ENCODE measurements around the gene PDE6H.
A peak's percentile ranks its signal among the peaks of the same experiment; 100 is the strongest.

PDE6H gene

DNA sequence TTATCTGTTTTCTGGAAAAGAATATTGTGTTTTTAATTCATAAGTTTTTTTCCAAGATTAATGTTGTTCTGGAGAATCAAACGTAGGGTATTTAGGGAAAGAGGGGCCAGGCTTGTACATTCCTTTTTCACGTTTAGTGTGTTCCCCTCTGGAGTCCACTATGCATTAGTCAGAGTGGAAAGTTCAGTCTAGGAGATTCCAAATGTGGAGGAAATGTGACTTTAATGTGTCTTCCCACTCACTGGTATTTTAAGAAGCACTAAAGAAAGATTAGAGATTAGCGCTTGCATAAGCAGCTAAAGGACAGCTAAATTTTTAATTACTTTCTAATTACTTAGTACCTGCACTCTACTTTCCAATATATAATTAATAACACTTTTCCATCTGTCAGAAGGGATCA lies 4.4 kb upstream of the PDE6H start:
- Histone ChIP-seq H4K91ac (ENCODE audit: low read depth, low read length) (no peak overlapping the region), H2AFZ (ENCODE audit: insufficient read depth, low read length, poor library complexity) (no peak overlapping the region), H2BK12ac (ENCODE audit: low read length) (no peak overlapping the region), H3K9ac (ENCODE audit: low read length) (no peak overlapping the region), H3K27ac (ENCODE audit: low read depth, low read length) (no peak overlapping the region), H2AK5ac (ENCODE audit: low read length) (no peak overlapping the region), H2BK5ac (ENCODE audit: low read depth, low read length, poor library complexity) (no peak overlapping the region), H3K23ac (ENCODE audit: low read length) (no peak overlapping the region), H3K4me2 (ENCODE audit: low read length) (no peak overlapping the region), H3K4me3 (ENCODE audit: low read depth, low read length) (no peak overlapping the region), H3K79me2 (ENCODE audit: control insufficient read depth, insufficient read depth, low read length, poor library complexity) (no peaks in the 10 kb centered on the region), H4K8ac (ENCODE audit: low read depth, low read length) (no peak overlapping the region), H4K12ac (ENCODE audit: low read depth, low read length) (no peak overlapping the region), H3K4me1 (ENCODE audit: control insufficient read depth in 1 of 2, insufficient read depth in 2 of 2, low read length in 2 of 2) (no peaks in the 10 kb centered on the region), H2BK120ac (ENCODE audit: insufficient read depth, low read length, poor library complexity) (no peak overlapping the region), H3K9me3 (ENCODE audit: insufficient read depth, low read depth, low read length) (no peaks in the 10 kb centered on the region), H3K36me3 (ENCODE audit: control insufficient read depth in 1 of 2, insufficient read depth in 2 of 2, low read length in 2 of 2) (no peaks in the 10 kb centered on the region), H3K27me3 (ENCODE audit: insufficient read depth, low read length) (no peaks in the 10 kb centered on the region), H3K4ac (ENCODE audit: low read depth, low read length) (no peak overlapping the region), H3K18ac (ENCODE audit: low read length) (no peak overlapping the region), H3K79me1 (ENCODE audit: low read length) (no peaks in the 10 kb centered on the region), H3K14ac (ENCODE audit: low read length) (no peak overlapping the region)
- no CpG with 5 or more reads among the region's 3 CpGs for WGBS (ENCODE audit: extremely low coverage, insufficient coverage, insufficient read length)
- DNase-seq: peak in 1 of 2 donors; percentile 50

DNA sequence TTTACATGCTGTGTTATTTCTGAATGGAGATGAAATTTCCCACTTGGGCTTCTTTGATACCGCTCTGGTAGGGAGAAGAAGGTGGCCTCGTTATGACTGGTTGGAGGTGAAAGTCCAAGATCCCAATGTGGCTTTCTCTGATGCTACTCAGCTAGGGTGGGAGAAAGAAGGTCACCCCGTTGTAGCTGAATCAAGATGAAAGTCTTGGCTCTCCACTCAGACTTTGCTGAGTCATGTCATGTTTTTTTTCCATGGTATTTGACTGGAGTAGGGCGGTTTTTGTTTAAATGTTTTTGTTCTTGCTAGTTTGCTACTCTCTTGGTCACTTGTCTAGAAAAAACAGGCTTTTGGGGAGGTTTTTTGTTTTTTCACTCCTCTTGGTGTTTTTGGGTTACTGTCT lies 2.4 kb upstream of the PDE6H start:
- Histone ChIP-seq H2AK5ac (ENCODE audit: low read length) (no peak overlapping the region), H4K91ac (ENCODE audit: low read depth, low read length) (no peak overlapping the region), H3K23ac (ENCODE audit: low read length) (no peak overlapping the region), H3K18ac (ENCODE audit: low read length) (no peak overlapping the region), H3K4ac (ENCODE audit: low read depth, low read length) (no peak overlapping the region), H3K9me3 (ENCODE audit: insufficient read depth, low read depth, low read length) (no peaks in the 10 kb centered on the region), H3K36me3 (ENCODE audit: control insufficient read depth in 1 of 2, insufficient read depth in 2 of 2, low read length in 2 of 2) (no peaks in the 10 kb centered on the region), H2BK120ac (ENCODE audit: insufficient read depth, low read length, poor library complexity) (no peak overlapping the region), H3K4me1 (ENCODE audit: control insufficient read depth in 1 of 2, insufficient read depth in 2 of 2, low read length in 2 of 2) (no peaks in the 10 kb centered on the region), H4K8ac (ENCODE audit: low read depth, low read length) (no peak overlapping the region), H4K12ac (ENCODE audit: low read depth, low read length) (no peak overlapping the region), H2BK5ac (ENCODE audit: low read depth, low read length, poor library complexity) (no peak overlapping the region), H2AFZ (ENCODE audit: insufficient read depth, low read length, poor library complexity) (no peak overlapping the region), H3K14ac (ENCODE audit: low read length) (no peak overlapping the region), H3K27ac (ENCODE audit: low read depth, low read length) (no peak overlapping the region), H2BK12ac (ENCODE audit: low read length) (no peak overlapping the region), H3K79me1 (ENCODE audit: low read length) (no peaks in the 10 kb centered on the region), H3K4me3 (ENCODE audit: low read depth, low read length) (no peak overlapping the region), H3K4me2 (ENCODE audit: low read length) (no peak overlapping the region), H3K27me3 (ENCODE audit: insufficient read depth, low read length) (no peaks in the 10 kb centered on the region), H3K9ac (ENCODE audit: low read length) (no peak overlapping the region), H3K79me2 (ENCODE audit: control insufficient read depth, insufficient read depth, low read length, poor library complexity) (no peaks in the 10 kb centered on the region)
- DNase-seq: no peak
- WGBS (ENCODE audit: extremely low coverage, insufficient coverage, insufficient read length): no CpG with 5 or more reads among the region's 4 CpGs

- Histone ChIP-seq H3K4ac (ENCODE audit: low read depth, low read length) (no peak overlapping the region), H4K12ac (ENCODE audit: low read depth, low read length) (no peak overlapping the region), H3K36me3 (ENCODE audit: control insufficient read depth in 1 of 2, insufficient read depth in 2 of 2, low read length in 2 of 2) (no peaks in the 10 kb centered on the region), H3K79me2 (ENCODE audit: control insufficient read depth, insufficient read depth, low read length, poor library complexity) (no peaks in the 10 kb centered on the region), H3K9ac (ENCODE audit: low read length) (no peak overlapping the region), H3K79me1 (ENCODE audit: low read length) (no peaks in the 10 kb centered on the region), H2AK5ac (ENCODE audit: low read length) (no peak overlapping the region), H3K23ac (ENCODE audit: low read length) (no peak overlapping the region), H2BK120ac (ENCODE audit: insufficient read depth, low read length, poor library complexity) (no peak overlapping the region), H2BK12ac (ENCODE audit: low read length) (no peak overlapping the region), H2BK5ac (ENCODE audit: low read depth, low read length, poor library complexity) (no peak overlapping the region), H3K27me3 (ENCODE audit: insufficient read depth, low read length) (no peaks in the 10 kb centered on the region), H3K9me3 (ENCODE audit: insufficient read depth, low read depth, low read length) (no peaks in the 10 kb centered on the region), H3K27ac (ENCODE audit: low read depth, low read length) (no peak overlapping the region), H3K14ac (ENCODE audit: low read length) (no peak overlapping the region), H3K4me1 (ENCODE audit: control insufficient read depth in 1 of 2, insufficient read depth in 2 of 2, low read length in 2 of 2) (no peaks in the 10 kb centered on the region), H3K18ac (ENCODE audit: low read length) (no peak overlapping the region), H2AFZ (ENCODE audit: insufficient read depth, low read length, poor library complexity) (no peak overlapping the region), H4K8ac (ENCODE audit: low read depth, low read length) (no peak overlapping the region), H4K91ac (ENCODE audit: low read depth, low read length) (no peak overlapping the region), H3K4me3 (ENCODE audit: low read depth, low read length) (no peak overlapping the region), H3K4me2 (ENCODE audit: low read length) (no peak overlapping the region)
- no CpG with 5 or more reads among the region's 3 CpGs for WGBS (ENCODE audit: extremely low coverage, insufficient coverage, insufficient read length)
- DNase-seq: no peak
Observed at GRCh38 chr12:14974633-14975032, 1.8 kb downstream of the PDE6H start.

DNA sequence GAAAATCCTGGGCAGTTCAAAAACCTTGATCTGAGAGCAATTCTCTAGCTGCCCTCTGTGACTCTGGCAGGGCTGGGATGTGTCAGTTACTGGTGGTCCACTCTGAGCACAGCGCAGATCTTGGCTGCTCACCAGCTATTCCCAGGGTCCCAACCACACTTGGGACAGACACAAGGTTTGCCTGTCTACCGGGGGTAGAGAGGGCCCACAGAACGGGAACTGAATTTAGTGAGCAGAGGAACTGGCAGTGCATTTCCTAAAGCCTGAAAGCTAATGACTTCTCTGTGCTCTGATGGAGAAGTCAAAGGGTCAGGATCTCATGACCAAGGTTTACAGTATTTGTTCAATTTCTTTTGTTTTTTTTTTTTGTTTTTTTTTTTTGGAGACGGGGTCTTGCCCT lies 2.6 kb downstream of the PDE6H start:
- Histone ChIP-seq H2BK12ac (ENCODE audit: low read length) (no peak overlapping the region), H3K27ac (ENCODE audit: low read depth, low read length) (no peak overlapping the region), H3K79me1 (ENCODE audit: low read length) (no peaks in the 10 kb centered on the region), H2BK120ac (ENCODE audit: insufficient read depth, low read length, poor library complexity) (no peak overlapping the region), H3K4ac (ENCODE audit: low read depth, low read length) (no peak overlapping the region), H3K36me3 (ENCODE audit: control insufficient read depth in 1 of 2, insufficient read depth in 2 of 2, low read length in 2 of 2) (no peaks in the 10 kb centered on the region), H3K18ac (ENCODE audit: low read length) (no peak overlapping the region), H3K4me1 (ENCODE audit: control insufficient read depth in 1 of 2, insufficient read depth in 2 of 2, low read length in 2 of 2) (no peaks in the 10 kb centered on the region), H3K79me2 (ENCODE audit: control insufficient read depth, insufficient read depth, low read length, poor library complexity) (no peaks in the 10 kb centered on the region), H3K23ac (ENCODE audit: low read length) (no peak overlapping the region), H3K27me3 (ENCODE audit: insufficient read depth, low read length) (no peaks in the 10 kb centered on the region), H2AFZ (ENCODE audit: insufficient read depth, low read length, poor library complexity) (no peak overlapping the region), H4K8ac (ENCODE audit: low read depth, low read length) (no peak overlapping the region), H3K14ac (ENCODE audit: low read length) (no peak overlapping the region), H3K4me3 (ENCODE audit: low read depth, low read length) (no peak overlapping the region), H3K9me3 (ENCODE audit: insufficient read depth, low read depth, low read length) (no peaks in the 10 kb centered on the region), H4K12ac (ENCODE audit: low read depth, low read length) (no peak overlapping the region), H4K91ac (ENCODE audit: low read depth, low read length) (no peak overlapping the region), H3K4me2 (ENCODE audit: low read length) (no peak overlapping the region), H2BK5ac (ENCODE audit: low read depth, low read length, poor library complexity) (no peak overlapping the region), H3K9ac (ENCODE audit: low read length) (no peak overlapping the region), H2AK5ac (ENCODE audit: low read length) (no peak overlapping the region)
- DNase-seq: no peak
- no CpG with 5 or more reads among the region's 4 CpGs for WGBS (ENCODE audit: extremely low coverage, insufficient coverage, insufficient read length)
